GM23338 (cell line): ENCODE results near the gene ZC3H12C.

Experiments
- CTCF ChIP-seq, 2 experiments: fragments of 200-600 bp in 1 of 2; sonication (generic) in 1 of 2; conservative IDR thresholded peaks; 2 replicates each; pipeline versions ENCODE4 v1.5.1 to v1.6.1; 2016 to 2017; ENCODE audit warnings: antibody characterized with exemption in 2 of 2, low read depth in 2 of 2, mild to moderate bottlenecking in 2 of 2, moderate library complexity in 1 of 2
- EZH2 ChIP-seq: fragments of 200-600 bp; sonication (generic); IDR thresholded peaks from one replicate; pipeline ENCODE4 v1.8.0; 2017; ENCODE audit warnings: antibody characterized with exemption, mild to moderate bottlenecking, low read depth; ENCODE audit not compliant: unreplicated experiment
- POLR2AphosphoS5 ChIP-seq: IDR thresholded peaks from 2 replicates; pipeline ENCODE4 v1.6.1; 2016; ENCODE audit warnings: antibody characterized with exemption, low read depth
- ZNF114 ChIP-seq: fragments of 250-450 bp; sonication (Bioruptor Pico); IDR thresholded peaks from 2 replicates; pipeline ENCODE4 v1.5.0; 2020; ENCODE audit warnings: mild to moderate bottlenecking, moderate library complexity

GRCh38 chr11:110131386-110132123, 38.4 kb downstream of the ZC3H12C start:
- TF ChIP-seq CTCF (conservative IDR thresholded peaks at IDR 0.05; ENCODE audit: low read depth in 2 of 2) (no peak), ZNF114 (CRISPR knock-in tag) (no peak), POLR2AphosphoS5 (no peak), EZH2 (no peak)
